ENCODE data around the gene ENDOG.
"Not testable (repeated sequence)": the region's sequence is repeated elsewhere in the genome, so short reads cannot be mapped to it uniquely, and the experiment has no call there.

Gene ENDOG

DNA sequence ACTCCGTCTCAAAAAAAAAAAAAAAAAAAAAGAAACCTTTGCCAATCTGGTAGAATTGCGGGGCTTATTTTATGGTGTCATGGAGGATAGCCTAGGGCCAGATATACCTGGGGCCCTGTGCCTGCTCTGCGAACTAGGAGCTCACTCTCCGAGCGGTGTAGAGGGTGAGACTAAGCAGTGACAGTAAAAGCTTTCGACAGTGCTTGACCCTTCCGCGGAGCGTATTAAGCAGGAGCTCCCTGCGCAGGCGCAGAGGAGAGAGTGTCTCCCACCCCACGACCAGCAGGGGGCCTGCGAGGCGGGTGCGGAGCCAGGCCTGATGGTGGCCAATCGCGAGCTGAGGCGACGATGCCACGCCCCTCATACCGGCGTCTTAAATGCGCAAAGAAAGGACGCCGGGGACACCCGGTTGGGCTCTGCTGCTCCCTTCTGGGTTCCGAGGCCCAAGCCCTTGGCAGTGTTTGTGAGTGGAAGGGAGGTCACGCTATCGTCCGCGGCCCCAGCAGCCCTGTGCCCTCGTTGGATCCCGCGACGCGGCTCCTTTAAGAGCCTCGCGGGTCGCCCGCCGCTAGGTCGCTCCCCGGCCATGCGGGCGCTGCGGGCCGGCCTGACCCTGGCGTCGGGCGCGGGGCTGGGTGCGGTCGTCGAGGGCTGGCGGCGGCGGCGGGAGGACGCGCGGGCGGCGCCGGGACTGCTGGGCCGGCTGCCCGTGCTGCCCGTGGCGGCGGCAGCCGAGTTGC is at the start of gene ENDOG:
ENDOG (plus strand) TSS at position 402 of the 740 bp plus-strand sequence; CDS start at position 587, 185 bp downstream.
- DNase-seq (ENCODE audit: low spot score) = peak; percentile 97

DNA sequence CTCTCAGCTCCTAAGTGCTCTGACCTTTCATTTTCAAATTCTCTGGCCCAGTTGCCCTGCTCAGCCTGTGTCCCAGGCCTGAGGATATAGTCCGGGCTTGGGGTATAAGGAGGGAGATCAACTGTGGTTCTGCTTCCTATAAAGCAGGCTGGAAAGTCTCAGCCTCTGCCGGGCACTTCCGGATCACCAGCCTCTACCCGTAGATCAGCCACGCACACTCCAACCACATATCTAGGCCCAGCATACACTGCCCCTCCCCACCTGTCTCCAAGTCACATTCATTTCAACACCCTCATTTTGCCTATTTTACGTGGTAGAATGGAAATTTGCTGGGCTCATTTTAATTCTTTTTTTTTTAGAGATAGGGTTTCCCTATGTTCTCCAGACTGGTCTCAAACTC is 49.7 kb upstream of the ENDOG start:
- DNase-seq (ENCODE audit: low spot score) = no peak

DNA sequence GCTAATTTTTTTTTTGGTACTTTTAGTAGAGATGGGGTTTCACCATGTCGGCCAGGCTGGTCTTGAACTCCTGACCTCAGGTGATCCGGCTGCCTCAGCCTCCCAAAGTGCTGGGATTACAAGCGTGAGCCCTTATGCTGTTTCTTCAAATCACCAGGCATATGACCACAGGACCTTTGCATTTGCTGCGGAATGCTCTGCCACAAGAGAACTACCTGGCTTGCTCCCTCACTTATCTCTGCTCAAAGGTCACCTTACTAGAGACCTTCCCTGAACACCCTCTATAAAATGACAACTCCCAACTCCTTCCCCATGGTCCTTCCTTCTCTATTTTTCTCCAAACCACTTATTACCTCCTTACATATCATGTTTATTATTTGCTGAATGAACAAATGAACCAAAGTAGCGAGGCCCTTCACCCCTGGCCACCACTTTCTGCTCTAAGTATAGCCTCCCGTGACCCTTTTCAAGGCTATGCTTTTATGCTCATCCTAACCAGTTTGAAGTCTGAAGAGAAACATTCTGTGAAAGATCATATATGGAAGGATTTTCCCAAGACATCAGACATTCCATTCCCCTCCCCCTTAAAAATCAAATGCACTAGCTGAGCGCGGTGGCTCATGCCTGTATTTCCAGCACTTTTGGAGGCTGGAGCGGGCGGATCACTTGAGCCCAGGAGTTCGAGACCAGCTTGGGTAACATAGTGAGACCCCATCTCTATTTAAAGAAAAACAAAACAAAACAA is 47.8 kb upstream of the ENDOG start:
- DNase-seq (ENCODE audit: low spot score) = no peak

DNA sequence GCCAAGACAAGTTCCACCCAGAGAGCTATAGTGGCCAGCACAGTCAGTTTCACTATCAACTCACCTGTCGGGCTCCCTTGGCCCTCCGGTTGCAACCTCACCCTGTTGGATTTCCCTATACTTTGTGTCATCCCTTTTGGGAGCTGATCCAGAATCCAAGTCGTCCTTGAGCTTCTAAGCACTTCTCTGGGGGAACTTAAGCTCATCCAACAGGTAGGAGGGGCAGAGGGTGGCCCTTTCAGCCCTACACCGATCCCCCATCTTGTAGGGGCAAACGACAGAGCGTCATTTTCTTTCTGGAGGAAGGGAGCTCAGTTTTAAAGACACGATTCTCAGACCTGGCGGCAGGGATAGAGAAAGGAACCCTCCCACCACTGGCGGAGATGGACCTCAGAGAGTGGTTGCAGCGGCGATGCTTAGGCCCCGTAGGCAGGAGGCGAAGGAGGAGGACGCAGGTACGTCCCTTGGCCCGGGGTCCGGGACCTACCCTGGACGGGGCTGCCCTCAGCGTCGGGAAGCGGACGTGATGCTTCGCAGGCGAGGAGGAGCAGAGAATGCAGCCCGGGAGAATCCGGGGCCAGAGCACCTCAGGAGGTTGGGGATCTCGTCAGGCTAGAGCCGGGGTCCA is 47.1 kb upstream of the ENDOG start:
- DNase-seq (ENCODE audit: low spot score) = no peak

DNA sequence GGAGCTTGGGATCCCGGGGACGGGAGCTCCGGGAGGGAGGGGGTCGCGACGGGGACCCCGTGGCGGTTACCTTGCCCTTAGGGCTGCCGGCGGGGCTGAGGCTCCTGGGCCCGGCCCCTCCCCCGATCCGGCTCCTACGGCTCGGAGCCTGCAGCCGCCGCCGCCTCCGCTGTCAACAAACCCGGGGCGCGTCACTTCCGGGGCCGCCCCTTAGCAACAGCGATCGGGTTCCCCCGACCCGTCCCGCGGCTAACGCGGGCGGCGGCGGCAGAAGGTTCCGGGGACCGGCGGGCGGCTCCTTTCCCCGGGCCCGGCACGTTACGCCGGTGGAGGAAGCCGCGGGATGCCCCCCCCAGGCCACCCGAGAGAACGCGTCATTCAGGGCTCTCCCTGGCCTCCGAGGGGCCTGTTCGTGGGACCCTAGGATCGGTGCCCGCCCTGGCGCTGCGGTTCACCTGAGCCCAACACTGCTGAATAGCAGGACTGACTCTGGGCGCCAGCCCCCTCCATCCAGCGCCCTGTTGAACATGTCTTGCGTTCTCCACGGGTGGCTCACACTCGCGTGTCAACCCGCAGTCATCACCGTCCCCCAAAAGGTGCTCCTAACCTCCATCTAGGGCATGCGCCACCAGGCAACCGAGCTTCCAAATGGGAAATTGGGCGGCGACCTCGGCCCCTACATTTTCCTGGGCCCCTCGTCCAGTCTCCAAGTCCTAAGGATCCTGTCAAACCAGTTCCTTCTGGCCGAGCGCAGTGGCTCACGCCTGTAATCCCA is 46.4 kb upstream of the ENDOG start, which contains the start of gene ZER1:
ZER1 (minus strand) TSS at position 183 of the 775 bp plus-strand sequence. CDS start 16,362 bp downstream, outside the sequence.
- peak; percentile 87 for DNase-seq (ENCODE audit: low spot score)

DNA sequence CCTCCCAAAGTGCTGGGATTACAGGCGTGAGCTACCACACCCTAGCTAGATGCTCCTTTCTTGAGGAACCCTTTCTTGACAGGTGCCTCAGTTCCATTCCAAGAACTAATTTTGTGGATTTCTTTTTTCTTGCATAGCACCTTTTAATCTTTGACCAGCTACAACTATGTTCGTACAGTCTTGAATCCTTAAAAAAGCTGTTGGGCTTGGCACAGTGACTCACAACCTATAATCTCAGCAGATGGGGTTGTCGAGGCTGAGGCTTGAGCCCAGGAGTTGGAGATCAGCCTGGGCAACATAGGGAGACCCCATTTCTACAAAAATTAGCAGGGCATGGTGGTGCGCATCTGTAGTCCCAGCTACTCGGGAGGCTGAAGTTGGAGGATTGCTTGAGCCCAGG is 45.3 kb upstream of the ENDOG start:
- no peak for DNase-seq (ENCODE audit: low spot score)

DNA sequence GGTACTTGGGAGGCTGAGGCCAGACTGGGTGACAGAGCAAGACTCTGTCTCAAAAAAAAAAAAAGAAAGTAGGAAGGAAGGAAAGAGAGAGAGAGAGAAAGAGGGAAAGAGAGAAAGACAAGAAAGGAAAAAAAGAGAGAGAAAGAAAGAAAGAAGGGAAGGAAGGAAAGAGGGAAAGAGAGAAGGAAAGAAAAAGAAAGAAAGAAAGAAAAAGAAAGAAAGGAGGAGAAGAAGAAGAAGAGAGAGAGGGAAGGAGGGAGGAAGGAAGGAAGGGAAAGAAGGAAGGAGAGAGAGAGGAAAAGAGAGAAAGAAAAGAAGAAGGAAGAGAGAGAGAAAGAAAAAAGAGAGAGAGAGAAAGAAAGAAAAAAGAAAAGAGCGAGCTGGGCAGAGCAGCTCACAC is 43.5 kb upstream of the ENDOG start:
- no peak for DNase-seq (ENCODE audit: low spot score)

DNA sequence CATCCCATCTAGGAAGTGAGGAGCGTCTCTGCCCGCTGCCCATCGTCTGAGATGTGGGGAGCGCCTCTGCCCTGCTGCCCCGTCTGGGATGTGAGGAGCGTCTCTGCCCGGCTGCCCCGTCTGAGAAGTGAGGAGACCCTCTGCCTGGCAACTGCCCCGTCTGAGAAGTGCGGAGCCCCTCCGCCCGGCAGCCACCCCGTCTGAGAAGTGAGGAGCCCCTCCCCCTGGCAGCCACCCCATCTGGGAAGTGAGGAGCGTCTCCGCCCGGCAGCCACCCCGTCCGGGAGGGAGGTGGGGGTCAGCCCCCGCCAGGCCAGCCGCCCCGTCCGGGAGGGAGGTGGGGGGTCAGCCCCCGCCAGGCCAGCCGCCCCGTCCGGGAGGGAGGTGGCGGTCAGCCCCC is 38.2 kb upstream of the ENDOG start:
- DNase-seq (ENCODE audit: low spot score) = not testable (repeated sequence)

DNA sequence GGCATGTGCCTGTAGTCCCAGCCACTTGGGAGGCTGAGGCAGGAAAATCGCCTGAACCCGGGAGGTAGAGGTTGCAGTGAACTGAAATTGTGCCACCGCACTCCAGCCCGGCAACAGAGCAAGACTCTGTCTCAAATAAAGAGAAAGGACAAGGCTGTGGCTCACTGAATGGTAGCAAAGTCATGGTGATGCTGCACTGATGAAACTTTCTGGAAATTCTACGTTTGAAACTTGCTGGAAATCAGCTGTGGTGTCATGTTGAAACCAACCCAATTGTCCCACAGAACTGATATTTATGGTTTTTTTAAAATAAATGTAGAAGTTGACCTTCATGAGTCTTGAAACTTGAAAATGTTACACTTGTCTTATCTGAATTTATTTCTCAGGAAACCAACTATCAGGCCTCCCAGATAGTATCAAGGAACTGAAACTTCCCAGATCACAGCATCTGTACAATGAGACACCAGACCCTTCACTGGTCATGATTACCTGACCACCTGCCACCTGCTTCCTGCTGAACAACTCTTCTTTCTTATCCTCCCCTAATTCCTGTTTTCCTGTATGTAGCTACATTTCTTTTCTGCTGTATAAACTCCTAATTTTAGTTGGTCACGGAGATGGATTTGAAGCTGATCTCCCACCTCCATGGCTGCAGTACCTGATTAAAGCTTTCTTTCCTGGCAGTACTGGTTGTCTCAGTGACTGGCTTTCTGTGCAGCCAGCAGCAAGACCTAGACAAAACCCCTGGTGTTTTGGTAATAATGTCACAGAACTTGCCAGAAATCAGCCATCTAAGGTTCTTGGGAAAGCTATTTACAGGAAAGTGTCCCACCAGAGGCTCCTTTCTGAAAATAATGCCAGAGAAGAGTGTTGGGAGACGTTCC is 36.9 kb upstream of the ENDOG start:
- no peak for DNase-seq (ENCODE audit: low spot score)

DNA sequence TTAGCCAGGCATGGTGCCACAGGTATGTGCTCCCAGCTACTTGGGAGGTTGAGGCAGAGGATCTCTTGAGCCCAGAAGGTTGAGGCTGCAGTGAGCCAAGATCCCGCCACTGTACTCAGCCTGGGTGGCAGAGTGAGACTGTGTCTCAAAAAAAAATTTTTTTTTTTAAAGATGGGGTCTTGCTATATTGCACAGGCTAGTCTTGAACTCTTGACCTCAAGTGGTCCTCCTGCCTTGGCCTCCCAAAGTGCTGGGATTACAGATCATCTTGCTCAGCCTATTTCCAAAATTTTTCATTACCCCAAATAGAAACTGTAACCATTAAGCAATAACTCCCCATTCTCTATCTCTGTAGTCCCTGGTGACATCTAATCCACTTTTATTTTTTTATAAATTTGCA is 35.6 kb upstream of the ENDOG start:
- DNase-seq (ENCODE audit: low spot score) = no peak

DNA sequence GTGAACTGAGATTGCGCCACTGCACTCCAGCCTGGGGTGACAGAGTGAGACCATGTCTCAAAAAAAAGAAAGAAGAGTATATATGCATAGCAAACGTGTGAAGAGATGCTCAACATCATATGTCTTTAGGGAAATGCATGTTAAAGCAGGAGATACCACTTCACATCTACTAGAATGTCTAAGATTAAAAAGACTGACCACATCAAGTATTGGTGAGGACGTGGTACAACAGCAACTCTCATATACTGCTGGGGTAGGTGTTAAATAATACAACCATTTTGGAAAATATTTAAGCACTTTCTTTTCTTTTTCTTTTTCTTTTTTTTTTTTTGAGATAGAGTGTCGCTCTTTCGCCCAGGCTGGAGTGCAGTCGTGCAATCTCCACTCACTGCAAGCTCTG is 32.9 kb upstream of the ENDOG start:
- no peak for DNase-seq (ENCODE audit: low spot score)

DNA sequence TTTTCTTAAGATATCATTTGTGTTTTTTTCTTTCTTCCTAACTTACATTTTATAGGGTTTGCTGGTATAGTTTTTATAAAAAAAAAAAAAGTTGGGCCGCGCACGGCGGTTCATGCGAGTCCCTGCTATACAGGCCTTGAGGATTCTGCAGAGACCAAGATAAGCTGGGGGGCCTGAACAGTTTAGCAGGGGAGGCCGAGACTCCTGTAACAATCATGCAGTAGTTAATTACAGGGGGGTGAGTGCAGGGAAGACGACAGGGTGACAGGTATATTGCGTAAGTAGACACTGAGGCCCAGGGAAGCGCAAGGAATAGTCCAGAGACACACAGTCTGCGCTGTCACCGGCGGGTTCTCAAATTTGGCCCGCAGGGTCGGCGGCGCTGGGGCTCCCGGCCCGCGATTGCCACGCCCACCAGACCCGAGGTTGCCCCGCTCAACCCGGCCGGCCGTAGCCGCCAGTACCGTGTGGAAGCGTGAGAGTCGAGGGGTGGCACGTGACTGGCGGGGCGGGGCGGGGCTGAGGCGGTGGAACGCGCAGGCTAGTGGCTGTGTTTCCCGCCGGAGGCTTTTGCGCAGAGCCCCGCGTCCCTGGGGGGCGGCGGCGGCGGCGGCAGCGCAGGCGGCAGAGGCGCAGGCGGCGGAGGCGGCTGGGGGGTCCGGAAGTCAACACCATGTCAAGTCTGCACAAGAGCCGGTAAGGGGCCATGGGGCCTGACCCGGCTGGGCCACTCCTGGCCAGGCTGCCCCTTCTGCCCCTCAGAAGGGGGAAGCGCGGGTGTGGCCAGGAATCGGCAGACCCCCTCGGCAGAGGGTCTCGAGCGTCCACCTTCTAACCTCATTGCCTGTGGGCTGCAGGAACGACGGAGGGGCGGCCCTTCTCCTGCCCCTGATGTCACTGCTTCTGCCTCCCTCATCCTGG is 31.4 kb upstream of the ENDOG start, which contains the start of gene TBC1D13:
TBC1D13 (plus strand) TSS at position 573 of the 921 bp plus-strand sequence; CDS start at position 674, 101 bp downstream.
- peak; percentile 86 for DNase-seq (ENCODE audit: low spot score)

DNA sequence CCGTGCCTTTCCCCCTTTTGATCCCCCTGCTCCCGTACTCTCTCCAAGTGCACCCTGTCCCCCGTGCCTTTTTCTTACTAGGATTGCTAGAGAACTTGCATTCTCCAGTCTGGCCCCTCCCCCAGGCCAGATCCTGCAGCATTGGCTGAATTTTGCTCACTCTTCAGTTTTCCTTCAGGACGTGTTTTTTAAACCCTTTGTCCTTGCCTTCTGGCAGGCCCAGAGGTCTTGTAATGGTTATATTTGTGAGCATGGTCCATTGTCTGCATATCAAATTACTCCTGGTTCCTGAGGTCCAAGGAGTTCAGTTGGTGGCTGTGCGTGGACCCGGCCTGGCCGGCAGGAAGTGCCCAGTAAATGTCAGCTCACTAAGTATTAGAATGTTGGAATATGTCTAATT is 30.6 kb upstream of the ENDOG start:
- DNase-seq (ENCODE audit: low spot score) = peak; percentile 16

DNA sequence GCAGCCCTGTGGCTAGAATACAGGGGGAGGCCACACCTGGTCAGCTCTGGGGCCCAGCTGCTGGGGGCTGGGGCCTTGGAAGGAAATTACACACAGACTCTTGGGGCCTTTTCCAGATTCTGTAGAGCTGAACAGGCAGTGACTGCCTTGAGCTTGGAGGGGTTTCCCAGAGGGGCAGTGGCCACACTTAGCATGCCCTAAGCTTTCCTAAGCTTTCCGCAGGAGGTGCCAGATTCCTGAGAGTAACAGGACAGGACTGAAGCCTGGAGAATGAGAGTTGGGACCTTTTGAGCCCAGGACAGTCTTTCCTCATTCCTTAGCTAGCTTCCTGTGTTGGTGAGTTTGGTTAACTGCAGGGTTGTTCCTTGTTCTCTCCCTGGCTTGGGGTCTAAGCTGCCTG is 29.9 kb upstream of the ENDOG start:
- no peak for DNase-seq (ENCODE audit: low spot score)

DNA sequence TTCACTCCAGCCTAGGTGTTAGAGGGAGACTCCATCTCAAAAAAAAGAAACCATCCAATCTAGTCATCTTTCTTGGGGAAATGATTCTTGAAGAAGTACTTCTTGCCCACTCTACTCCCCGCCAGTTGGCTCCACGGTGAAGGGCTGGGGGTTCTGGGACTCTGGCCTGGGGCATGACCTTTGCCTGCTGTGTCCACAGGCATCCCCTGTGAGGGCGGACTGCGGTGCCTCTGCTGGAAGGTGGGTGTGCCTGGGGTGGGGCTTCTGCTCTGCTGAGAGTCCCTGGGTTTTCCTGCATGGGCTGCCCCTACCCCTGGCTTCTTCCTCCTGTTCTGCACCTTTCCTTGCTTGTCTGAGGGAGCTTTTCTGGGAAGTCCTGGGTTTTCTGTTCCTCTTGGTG is 27.8 kb upstream of the ENDOG start:
- no peak for DNase-seq (ENCODE audit: low spot score)

DNA sequence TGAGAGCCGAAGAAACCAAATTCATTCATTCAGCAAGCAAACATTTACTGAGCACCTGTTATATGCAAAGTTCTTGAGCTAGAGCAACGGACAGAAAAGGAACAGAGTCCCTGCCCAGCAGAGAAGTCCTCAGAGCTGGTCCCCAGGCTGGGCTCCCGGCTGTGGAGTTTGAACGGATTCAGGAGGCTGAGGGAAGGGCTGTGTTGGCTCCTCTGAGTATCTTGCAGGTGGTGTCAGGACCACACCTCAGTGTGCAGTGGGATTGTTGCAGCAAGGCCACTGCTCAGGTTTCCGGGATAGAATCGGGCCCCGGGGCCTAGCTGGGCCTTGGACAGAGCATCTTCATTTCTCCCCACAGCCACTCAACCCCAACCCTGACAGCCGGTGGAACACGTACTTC is 26.2 kb upstream of the ENDOG start:
- no peak for DNase-seq (ENCODE audit: low spot score)

DNA sequence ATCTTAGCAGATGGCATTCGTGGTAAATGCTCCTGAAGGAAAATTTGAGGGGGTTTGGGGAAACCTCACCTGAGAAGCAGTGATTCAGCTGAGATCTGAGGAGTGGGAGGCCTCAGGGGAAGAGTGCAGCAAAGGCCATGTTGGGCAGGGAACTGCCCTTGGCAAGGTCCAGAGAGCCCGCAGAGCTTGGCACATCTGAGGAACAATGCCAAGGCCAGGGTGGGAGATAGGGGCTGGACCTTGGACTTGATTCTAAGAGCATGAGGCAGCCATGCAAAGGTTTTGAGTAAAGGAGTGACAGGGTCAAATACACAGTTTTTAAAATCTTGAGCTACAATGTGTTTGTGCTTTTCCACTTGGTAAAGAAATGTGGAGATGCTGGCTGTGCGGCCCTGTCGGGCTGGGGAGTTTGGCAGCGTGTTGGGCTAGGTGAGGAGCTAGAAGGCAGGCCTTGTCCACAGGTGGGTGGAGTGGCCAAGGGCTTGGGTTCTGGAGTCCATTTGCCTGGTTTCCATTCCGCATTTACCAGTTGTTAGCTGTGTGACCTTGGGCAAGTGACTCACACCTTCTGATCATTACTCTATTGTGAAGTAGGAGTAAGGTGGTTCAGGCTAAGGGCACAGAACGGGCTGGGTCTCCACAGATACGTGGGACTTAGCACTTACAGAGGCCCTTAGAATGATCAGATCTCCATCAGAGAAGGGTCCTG is 25.2 kb upstream of the ENDOG start:
- no peak for DNase-seq (ENCODE audit: low spot score)

DNA sequence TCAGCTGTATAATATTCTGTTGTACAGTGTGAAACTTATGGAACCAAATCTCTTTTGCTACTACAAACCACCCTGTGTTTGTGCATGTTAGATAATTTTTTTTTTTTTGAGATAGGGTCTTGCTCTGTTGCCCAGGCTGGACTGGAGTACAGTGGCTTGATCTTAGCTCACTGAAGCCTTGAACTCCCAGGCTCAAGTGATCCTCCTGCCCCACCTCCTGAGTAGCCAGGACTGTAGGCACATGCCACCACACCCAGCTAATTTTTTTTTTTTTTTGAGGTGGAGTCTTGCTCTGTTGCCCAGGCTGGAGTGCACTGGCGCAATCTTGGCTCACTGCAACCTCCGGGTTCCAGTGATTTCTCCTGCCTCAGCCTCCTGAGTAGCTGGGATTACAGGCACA is 23.3 kb upstream of the ENDOG start:
- DNase-seq (ENCODE audit: low spot score) = not testable (repeated sequence)

DNA sequence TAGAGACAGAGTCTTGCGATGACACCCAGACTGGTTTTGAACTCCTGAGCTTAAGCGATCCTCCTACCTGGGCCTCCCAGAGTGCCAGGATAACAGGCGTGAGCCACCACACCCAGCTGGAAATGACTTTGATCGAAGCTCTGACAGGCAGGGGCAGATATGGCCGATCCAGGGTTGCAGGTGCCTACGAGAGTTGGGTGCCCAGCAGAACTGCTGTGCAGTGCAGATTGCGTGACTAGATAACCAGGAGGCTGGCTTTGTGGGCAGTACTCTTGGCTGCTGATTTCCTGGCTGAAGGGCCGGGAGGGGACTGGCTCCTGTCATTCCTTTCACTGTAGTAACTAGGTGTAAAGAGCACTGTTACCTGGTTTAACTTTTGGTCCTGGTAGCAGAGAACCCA is 19.4 kb upstream of the ENDOG start:
- no peak for DNase-seq (ENCODE audit: low spot score)
